Tibial nerve (tissue), 4 donors: ENCODE results near the gene KCNQ4. TPM values are rescaled to one million over a fixed set of nuclear protein-coding genes. Genes with fewer than 3 reads are reported as not detected.

Experiments
- DNase-seq, 2 donors: peaks; one replicate each; pipeline ENCODE4 v3.0.0-alpha.2; 2019; ENCODE audit warnings: low spot score in 2 of 2
- H3K27ac ChIP-seq, 4 donors: fragments of 200-600 bp; sonication (generic) in 3 of 4; one replicate each; pipeline ENCODE4 v1.5.1; 2017 to 2019; ENCODE audit warnings: mild to moderate bottlenecking in 1 of 4
- H3K27me3 ChIP-seq, 2 donors: fragments of 200-600 bp; sonication (generic) in 1 of 2; one replicate each; pipeline versions ENCODE4 v1.5.1 to v1.6.0; 2017 to 2019
- H3K36me3 ChIP-seq, 3 donors: fragments of 200-600 bp; sonication (generic); one replicate each; pipeline ENCODE4 v1.5.1; 2018 to 2019
- H3K4me1 ChIP-seq, 4 donors: fragments of 200-600 bp; sonication (generic) in 3 of 4; one replicate each; pipeline ENCODE4 v1.5.1; 2017 to 2019
- H3K4me3 ChIP-seq, 4 donors: fragments of 200-600 bp; sonication (generic) in 3 of 4; one replicate each; pipeline ENCODE4 v1.5.1; 2017 to 2019; ENCODE audit warnings: mild to moderate bottlenecking in 1 of 4, moderate library complexity in 1 of 4
- H3K9me3 ChIP-seq, 4 donors: fragments of 200-600 bp; sonication (generic) in 3 of 4; one replicate each; pipeline ENCODE4 v1.5.1; 2017 to 2019
- EP300 ChIP-seq, 2 donors: sonication (generic); formaldehyde crosslinking; IDR thresholded peaks; one replicate each; pipeline ENCODE4 v1.6.1; 2017; ENCODE audit warnings: antibody characterized with exemption in 2 of 2, mild to moderate bottlenecking in 1 of 2
- POLR2A ChIP-seq, 2 donors: fragments of 450-650 bp; IDR thresholded peaks; one replicate each; pipeline ENCODE4 v1.6.1; 2017; ENCODE audit warnings: antibody characterized with exemption in 2 of 2, mild to moderate bottlenecking in 2 of 2, moderate library complexity in 2 of 2
- WGBS, 2 donors: methylation state at CpG; one replicate each; pipeline ENCODE4 v1.1.5; 2018; 5-methylcytosine and 5-hydroxymethylcytosine counted together
- total RNA-seq, 4 donors: library from RNA; depleted of rRNA; stranded (reverse); fragments of >200 nt; gene quantifications; one replicate each; pipeline ENCODE4 v1.1.0, GENCODE V29; 2016
- TF ChIP-seq, protein P1 (sequence below), 5 experiments: fragments of 200-600 bp in 3 of 5; fragments of 450-650 bp in 2 of 5; sonication (generic) in 3 of 5; IDR thresholded peaks; one replicate each; pipeline ENCODE4 v1.5.1; 2016 to 2019; ENCODE audit warnings: antibody characterized with exemption in 5 of 5, mild to moderate bottlenecking in 3 of 5, moderate library complexity in 2 of 5

The KCNQ4 gene
- total RNA-seq, 4 donors from 2014 or later: 0.22 to 2.1 (median 1.7) TPM

GRCh38 chr1:40789661-40790430 lies 6.3 kb downstream of the KCNQ4 start:
- no peak overlapping the region for H3K27ac ChIP-seq
- no peaks in the 10 kb centered on the region for H3K4me1 ChIP-seq
- no peaks in the 10 kb centered on the region for H3K9me3 ChIP-seq
- DNase-seq: no peak
- H3K4me3 ChIP-seq: no peak overlapping the region
- WGBS, 2 donors: 85 to 87% methylated on average over 13 of the region's 13 CpGs
- H3K27me3 ChIP-seq: no peaks in the 10 kb centered on the region
- H3K36me3 ChIP-seq: no peaks in the 10 kb centered on the region
- no peak for TF ChIP-seq EP300 (IDR thresholded peaks at IDR 0.05)
- TF ChIP-seq, protein P1, sequence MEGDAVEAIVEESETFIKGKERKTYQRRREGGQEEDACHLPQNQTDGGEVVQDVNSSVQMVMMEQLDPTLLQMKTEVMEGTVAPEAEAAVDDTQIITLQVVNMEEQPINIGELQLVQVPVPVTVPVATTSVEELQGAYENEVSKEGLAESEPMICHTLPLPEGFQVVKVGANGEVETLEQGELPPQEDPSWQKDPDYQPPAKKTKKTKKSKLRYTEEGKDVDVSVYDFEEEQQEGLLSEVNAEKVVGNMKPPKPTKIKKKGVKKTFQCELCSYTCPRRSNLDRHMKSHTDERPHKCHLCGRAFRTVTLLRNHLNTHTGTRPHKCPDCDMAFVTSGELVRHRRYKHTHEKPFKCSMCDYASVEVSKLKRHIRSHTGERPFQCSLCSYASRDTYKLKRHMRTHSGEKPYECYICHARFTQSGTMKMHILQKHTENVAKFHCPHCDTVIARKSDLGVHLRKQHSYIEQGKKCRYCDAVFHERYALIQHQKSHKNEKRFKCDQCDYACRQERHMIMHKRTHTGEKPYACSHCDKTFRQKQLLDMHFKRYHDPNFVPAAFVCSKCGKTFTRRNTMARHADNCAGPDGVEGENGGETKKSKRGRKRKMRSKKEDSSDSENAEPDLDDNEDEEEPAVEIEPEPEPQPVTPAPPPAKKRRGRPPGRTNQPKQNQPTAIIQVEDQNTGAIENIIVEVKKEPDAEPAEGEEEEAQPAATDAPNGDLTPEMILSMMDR (IDR thresholded peaks at IDR 0.05): no peak
- no peak for TF ChIP-seq POLR2A (IDR thresholded peaks at IDR 0.05)

- no peak overlapping the region for H3K27ac ChIP-seq
- H3K36me3 ChIP-seq: no peaks in the 10 kb centered on the region
- TF ChIP-seq EP300 (IDR thresholded peaks at IDR 0.05) (no peak), POLR2A (IDR thresholded peaks at IDR 0.05) (no peak)
- TF ChIP-seq, protein P1 (IDR thresholded peaks at IDR 0.05): no peak
- no peaks in the 10 kb centered on the region for H3K27me3 ChIP-seq
- DNase-seq: no peak
- H3K9me3 ChIP-seq: no peaks in the 10 kb centered on the region
- WGBS, 2 donors: 46 to 55% methylated on average over 5 to 7 of the region's 7 CpGs
- no peaks in the 10 kb centered on the region for H3K4me1 ChIP-seq
- H3K4me3 ChIP-seq: no peak overlapping the region
Observed at GRCh38 chr1:40792036-40792435, 8.4 kb downstream of the KCNQ4 start.

GRCh38 chr1:40793617-40794016 lies 10.0 kb downstream of the KCNQ4 start:
- 90 to 91% methylated on average over 3 of the region's 3 CpGs for WGBS, 2 donors
- H3K27ac ChIP-seq: no peak overlapping the region
- H3K36me3 ChIP-seq: no peaks in the 10 kb centered on the region
- no peak overlapping the region for H3K4me3 ChIP-seq
- H3K4me1 ChIP-seq: peaks cover 0 to 8% (median 0%) of the 10 kb centered on the region in 4 donors
- no peak for DNase-seq
- H3K9me3 ChIP-seq: no peaks in the 10 kb centered on the region
- H3K27me3 ChIP-seq: no peaks in the 10 kb centered on the region
- TF ChIP-seq EP300 (IDR thresholded peaks at IDR 0.05) (no peak), POLR2A (IDR thresholded peaks at IDR 0.05) (no peak)
- TF ChIP-seq, protein P1 (IDR thresholded peaks at IDR 0.05): no peak

DNA sequence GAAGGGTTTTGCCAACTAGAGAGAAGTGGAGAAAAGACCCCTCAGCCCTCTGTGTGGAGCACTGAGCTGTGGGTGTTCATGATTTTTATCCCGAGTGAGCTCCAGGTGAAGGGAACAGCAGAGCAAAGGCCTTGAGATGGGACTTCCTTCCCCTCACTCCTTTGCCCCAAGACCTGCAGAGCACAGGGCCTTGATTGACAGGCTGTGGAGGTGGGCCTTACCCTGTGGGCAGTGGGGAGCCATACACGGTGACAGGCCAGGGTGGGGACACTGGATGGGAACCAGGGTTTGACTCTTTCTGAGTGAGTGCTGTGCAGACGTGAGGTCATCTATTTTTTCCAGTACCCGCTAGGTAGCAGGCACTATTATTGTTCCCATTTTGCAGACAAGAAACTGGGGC lies 10.5 kb downstream of the KCNQ4 start:
- WGBS, 2 donors: 83 to 84% methylated on average over 4 of the region's 4 CpGs
- TF ChIP-seq POLR2A (IDR thresholded peaks at IDR 0.05): no peak
- TF ChIP-seq EP300 (IDR thresholded peaks at IDR 0.05): no peak
- TF ChIP-seq, protein P1 (IDR thresholded peaks at IDR 0.05): no peak
- Histone ChIP-seq H3K9me3 (no peaks in the 10 kb centered on the region), H3K4me3 (no peak overlapping the region), H3K36me3 (no peaks in the 10 kb centered on the region), H3K27me3 (no peaks in the 10 kb centered on the region), H3K27ac (no peak overlapping the region), H3K4me1 (peaks cover 0 to 12% (median 2%) of the 10 kb centered on the region in 4 donors)
- DNase-seq: no peak

DNA sequence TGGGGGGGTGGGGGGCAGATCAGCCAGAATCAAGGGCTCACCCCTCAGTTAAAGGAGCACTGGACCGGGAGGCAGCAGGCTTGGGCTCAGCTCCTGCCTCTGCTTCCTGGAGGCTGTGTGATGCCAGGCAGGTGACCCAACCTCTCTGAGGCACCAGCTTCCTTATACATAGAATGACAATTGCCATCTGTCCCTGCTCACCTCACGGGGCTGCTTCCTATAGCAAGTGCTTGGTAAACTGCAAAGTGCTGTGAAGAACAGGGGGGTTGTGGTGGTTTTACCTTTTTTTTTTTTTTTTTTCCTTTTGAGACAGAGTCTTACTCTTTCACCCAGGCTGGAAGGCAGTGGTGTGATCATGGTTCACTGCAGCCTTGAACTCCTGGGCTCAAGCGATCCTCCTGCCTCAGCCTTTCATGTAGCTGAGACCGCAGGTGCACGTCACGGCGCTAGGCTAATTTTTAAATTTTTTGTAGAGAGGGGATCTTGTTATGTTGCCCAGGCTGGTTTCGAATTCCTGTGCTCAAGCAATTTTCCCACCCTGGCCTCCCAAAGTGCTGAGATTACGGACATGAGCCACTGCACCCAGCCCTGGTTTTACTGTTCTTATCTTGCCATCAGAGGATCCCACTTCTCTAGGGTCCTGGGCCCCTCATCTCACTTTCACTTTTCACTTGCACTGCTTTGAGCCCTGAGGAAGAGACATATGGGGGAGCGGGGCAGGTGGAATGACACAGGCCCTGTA lies 11.6 kb downstream of the KCNQ4 start:
- DNase-seq: no peak
- Histone ChIP-seq H3K27me3 (no peaks in the 10 kb centered on the region), H3K36me3 (no peaks in the 10 kb centered on the region), H3K27ac (no peak overlapping the region), H3K4me1 (peaks cover 0 to 23% (median 12%) of the 10 kb centered on the region in 4 donors), H3K9me3 (no peaks in the 10 kb centered on the region), H3K4me3 (no peak overlapping the region)
- WGBS, 2 donors: 84 to 93% methylated on average over 10 of the region's 10 CpGs
- no peak for TF ChIP-seq EP300 (IDR thresholded peaks at IDR 0.05)
- TF ChIP-seq, protein P1 (IDR thresholded peaks at IDR 0.05): no peak
- no peak for TF ChIP-seq POLR2A (IDR thresholded peaks at IDR 0.05)
